Skin of body (tissue), 2 donors: ENCODE data around the gene EPHA6. TPM values are rescaled to one million over a fixed set of nuclear protein-coding genes. Genes with fewer than 3 reads are reported as not detected.
A peak's percentile ranks its signal among the peaks of the same experiment; 100 is the strongest.

Experiments used
- DNase-seq: peaks from one replicate; lab custom pipeline; 2025; lab: John Stamatoyannopoulos, UW
- total RNA-seq: library from RNA; depleted of rRNA; stranded (reverse); fragments of >200 nt; gene quantifications from one replicate; pipeline ENCODE4 v1.2.3, GENCODE V29; 2014

Gene EPHA6
- total RNA-seq, 1 donor from 2014 or later, result 2.2 TPM

DNA sequence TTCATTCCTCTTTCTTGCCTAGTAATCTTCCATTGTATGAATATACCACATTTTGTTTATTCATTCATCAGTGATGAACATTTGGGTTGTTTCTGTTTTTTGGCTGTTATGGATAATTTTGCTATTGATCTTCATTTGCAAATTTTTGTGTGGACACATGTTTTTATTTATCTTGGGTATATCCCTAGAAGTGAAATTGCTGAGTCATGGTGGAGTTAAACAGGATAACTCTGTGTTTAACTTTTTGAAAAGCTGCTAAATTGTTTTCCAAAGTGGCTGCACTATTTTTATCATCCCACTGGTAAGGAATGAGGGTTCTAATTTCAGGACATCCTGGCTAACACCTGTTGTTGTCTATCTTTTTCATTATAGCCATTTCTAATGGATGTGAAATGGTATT lies 875.6 kb downstream of the EPHA6 start:
- DNase-seq, result no peak

DNA sequence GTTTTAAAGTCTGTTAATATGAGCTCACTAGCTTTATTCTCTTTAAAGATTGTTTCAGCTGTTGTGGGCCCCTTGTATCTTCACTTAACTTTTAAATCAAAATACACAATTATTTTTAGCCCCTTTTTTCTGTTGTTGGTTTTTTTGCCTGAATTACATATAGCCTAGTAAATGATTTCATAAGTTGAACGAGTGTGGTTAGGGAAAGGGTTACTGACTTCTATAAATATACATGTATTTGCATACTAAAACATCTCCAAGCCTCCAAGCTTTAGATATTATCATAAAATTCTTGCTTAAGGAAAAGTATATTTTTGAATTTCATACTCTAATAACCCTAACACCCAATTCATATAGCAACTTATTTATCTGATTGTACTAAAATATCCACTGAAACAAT lies 877.0 kb downstream of the EPHA6 start:
- no peak for DNase-seq

DNA sequence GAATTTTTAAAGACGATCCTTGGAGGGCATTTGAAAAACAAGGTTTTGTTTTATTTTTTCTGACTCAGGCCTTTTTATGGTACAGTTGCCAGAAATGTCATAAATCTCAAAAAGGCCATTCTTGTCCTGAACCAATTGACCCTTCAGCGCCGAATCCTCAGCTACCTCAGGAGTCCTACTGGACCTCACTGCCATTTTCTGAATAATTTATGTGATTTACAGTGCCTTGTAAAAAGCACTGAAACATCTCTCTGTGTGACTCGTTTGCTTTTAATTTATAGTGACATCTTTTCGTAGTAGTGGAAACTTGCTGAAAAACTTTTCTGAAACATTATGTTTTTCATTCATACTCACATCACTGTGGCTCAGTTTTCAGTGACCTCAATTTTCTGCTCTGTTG lies 878.0 kb downstream of the EPHA6 start:
- DNase-seq, result no peak

DNA sequence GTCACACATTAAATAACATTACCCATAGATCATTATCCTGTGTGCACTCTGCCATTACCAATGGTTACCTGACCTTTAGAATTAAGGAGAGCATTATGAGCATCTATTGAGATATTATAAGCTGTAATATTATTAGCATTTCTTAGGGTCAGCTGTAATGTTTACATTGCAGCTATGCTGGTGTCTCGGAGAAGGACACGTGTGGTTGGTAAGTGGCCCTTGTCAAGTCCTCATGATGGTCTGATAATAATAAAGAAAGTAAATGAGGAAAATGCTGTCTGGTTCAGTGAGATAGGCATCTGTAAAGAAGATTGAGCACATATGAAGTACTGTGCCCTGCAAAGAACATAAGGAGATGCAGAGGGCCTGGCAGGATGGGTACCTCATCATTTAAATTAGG lies 878.4 kb downstream of the EPHA6 start:
- DNase-seq, result no peak

- no peak for DNase-seq
Measured at GRCh38 chr3:97694876-97695275, 880.5 kb downstream of the EPHA6 start.

DNA sequence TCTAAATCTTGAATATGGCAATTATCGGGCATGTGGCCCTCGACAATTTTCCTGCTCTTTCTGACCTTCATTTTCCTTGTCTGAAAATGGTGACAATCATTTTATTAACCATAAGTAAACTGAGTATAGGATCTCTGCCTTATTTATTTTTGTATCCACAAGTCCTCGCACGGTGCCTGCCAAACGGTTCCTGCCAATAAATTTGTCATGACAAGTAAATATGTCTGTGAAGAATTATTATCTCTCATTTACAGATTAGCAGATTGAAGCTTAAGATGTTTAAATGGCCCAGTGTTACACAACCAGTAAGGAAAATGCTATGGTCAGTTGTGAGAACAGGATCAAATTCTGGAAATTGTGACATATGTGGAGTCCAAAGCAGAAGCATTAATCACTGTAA lies 884.3 kb downstream of the EPHA6 start:
- no peak for DNase-seq

DNA sequence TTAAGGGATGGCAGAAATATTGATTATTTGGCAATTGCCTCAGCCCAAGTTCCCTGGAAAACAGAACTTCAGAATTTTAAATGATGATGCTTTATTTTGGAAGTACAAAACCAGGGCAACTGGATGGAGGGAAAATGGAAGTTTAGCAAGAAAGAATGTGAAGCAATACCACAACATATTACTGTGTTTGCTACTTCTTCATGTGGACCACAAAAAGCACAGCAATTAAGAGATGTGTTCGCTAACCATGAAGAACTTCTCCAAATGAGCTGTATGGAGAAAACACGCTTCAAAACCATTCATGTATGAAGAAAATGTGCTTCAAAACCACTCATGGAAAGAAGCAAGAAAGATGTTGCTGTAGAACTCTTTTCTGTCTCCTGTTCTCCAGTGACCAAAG lies 885.5 kb downstream of the EPHA6 start:
- DNase-seq, result no peak

DNA sequence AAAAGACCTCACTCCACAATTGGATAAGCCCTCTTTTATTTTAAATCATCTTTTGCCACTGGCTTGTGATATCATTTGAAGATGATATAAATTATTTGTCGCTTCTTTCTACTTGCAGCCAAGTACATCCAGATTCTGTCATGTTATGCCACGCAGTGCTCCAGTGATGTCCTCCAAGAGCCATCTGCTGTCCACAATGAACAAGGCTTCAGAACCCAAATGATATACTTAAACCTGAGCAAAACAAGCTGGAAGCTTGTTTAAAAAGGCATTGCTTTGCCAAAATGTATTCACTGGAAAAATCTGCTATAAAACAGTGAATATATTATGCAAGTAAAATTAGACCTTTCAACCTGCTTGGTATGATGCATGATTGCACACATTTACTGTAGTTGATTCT lies 891.4 kb downstream of the EPHA6 start:
- no peak for DNase-seq

GRCh38 chr3:97706226-97706625 lies 891.8 kb downstream of the EPHA6 start:
- DNase-seq, result no peak

DNA sequence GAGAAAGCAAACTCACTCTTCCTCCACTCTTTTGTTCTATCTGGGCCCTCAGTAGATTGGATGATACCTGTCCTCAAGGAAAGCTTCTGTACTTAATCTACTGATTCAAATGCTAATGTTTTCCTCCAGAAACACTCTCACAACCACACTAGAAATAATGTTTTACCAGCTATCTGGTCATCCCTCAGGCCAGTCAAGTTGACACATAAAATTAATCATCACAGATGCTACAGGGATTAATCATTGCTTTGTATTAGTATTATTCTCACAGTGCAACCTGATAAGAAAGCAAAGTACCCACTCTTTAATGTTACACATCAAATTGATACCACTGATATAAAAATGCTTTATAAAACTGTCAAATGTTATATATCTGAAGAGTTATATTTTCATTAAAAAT lies 897.3 kb downstream of the EPHA6 start:
- DNase-seq, result no peak

GRCh38 chr3:97712919-97713318 lies 898.5 kb downstream of the EPHA6 start:
- DNase-seq, result no peak

DNA sequence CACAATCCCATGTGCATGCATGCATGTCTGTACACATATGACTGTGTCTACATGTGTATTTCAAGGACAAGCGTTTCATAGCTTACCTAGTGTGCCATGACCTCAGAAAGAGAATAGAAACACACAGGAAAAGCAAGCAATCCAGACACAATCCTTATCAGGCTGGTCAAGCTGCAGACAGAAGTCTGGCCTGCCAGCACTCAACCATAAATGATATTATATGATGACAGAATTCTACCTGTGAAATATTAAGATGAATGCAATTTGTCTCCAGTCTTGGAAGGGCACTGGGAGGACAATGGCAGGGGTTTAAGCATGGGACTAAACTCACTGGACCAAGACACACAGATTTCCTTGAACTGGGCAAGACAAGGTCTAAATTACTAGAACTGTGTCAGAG lies 899.2 kb downstream of the EPHA6 start:
- DNase-seq, result no peak

DNA sequence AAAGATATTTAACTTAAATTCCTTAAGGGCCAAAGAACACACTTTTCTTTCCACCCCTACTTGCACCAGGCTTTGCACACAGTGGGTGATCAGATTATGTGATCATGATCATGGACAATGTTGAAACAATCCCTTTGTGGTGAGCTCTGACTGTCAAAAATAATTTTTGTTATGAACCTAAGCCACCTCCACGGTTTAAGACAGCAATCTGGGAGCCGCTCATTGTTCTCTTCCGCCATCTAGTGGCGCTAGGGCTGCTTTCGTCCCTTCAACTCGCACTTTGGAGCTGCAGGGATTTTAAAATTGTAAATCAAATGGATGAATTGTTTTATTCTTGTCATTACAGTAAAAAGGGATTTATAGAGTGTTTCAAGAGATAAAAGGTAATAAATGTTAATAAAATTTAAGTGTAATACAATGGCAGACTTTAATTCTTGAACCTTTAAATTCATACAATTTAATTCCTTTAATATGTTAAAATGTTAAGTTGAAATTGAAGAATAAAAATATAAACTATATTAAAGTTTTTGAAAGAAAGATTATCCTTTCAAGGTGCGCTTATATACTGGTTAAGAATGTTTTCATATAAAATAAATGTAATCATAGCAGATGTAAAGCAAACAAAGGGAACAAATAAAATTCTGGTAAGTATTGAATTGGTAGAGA lies 904.9 kb downstream of the EPHA6 start:
- peak; percentile 9 for DNase-seq

DNA sequence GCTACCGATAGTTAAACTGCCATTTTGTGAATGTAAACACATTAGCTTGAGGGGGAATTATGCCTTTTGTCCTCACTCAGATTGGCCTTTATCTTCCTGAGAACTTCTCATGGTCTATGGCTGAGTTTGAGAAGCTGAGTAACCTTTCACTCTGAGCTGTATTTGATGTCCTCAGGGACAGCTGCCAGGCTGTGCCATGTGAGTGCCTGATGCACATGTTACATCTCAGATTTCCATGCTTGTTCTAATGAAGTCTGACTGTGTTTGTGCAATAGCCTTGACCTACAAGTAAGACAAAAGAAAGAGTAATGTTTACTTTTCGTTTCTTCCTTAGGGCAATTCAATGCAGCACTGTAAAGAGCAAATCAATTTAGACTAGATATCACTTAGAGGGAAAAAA lies 906.0 kb downstream of the EPHA6 start:
- no peak for DNase-seq

- no peak for DNase-seq
Measured at GRCh38 chr3:97721446-97721845, 907.1 kb downstream of the EPHA6 start.

- no peak for DNase-seq
Measured at GRCh38 chr3:97736928-97737327, 922.5 kb downstream of the EPHA6 start.

- DNase-seq, result no peak
Measured at GRCh38 chr3:97738761-97739160, 924.4 kb downstream of the EPHA6 start.

GRCh38 chr3:97742036-97742435 lies 927.6 kb downstream of the EPHA6 start:
- no peak for DNase-seq

DNA sequence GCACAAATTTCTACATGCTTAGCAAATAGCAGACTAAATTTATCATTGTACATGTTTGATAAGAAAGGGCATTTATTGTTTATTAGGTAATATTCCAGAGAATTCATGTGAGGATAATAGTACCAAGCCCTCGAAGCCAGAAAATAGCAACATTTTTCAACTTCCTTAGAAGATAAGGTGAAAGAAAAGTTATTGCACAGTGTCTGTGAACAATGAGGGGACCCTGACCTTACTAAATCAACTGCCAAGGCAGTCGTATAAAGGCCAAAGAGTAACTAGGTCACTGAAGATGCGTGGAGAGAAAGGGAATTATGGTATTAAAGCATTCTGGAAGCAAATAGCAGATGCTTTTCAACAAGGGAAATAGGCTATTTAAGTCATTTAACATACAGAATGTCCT lies 929.9 kb downstream of the EPHA6 start:
- no peak for DNase-seq

DNA sequence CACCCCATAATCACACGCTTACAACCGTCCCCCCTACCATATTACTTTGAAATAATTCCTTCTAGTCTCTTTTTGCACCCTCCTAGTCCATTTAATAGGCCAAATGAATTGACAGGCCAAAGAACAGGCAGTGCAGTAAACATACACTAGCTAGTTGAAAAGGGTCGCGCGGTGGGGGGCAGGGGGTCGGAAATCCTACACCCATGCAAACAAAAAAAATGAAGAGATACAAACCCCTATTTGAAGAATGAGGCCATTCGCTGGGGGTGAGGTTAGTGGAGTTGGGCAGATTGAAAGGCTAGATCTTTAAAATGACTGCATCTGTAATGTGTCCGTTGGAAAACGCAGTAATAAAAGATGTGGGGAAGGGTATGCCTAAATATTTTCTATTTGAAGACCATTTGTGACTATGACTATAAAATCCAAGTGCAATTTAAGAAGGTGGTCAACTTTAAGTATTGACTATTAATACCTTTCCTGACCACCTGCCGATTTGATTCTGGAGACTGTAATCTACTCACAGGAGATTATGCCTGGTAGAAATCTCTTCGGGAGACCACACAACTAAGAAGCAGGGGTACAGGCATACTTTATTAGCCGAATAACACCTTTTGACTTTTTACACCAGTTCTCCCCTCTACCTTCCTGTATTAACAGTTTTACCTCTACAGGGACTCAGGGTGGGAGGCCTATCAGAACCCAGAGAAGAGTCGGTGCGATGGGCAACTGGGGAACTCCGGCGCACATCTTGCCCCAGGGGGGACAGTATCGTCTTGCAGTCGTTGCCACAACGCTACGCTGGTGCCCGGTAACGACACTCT lies 949.4 kb downstream of the EPHA6 start:
- no peak for DNase-seq

DNA sequence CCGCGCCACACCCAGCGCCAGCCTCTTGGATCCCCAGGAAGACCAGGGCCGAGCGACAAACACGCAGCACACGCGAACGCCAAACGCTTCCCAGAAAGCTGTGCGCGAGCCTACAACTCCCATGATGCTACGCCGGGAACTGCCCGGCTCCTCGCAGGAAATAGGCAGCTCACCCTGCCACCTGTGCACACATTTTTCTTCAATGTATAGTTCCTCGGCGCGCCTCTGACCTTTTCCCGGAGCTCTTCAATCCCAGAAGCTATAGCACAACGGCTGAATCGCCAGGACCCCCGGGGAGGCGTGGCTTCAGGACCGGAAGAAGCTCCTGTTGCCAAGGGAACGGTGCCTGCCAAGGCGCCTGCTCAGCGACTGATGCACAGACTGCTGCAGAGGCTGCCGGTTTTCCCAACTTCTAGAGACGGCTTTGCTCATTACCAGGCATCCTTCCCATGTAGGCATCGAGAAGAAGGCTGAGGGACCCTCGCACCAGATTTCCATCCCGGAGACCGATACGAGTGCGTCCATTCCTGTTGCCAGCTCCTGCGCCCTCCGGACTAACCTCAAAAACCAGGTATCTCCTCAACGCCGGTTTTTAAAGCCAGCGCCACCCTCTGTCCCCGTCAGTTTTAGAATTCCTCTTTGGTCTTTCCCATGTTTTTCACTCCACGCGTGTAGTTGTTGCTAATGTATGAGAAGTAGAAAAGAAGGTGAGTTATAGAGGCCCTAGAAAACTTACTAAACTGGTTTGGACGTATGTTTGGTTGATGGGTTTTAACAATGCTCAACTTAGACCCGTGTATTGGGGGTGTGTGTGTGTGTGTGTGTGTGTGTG lies 950.2 kb downstream of the EPHA6 start, which contains the start of gene ARL6:
Gene ARL6, plus strand, starts transcription at position 352 of the 832 bp plus-strand sequence. CDS start 3,350 bp downstream, outside the sequence.
- DNase-seq, result peak; percentile 91

DNA sequence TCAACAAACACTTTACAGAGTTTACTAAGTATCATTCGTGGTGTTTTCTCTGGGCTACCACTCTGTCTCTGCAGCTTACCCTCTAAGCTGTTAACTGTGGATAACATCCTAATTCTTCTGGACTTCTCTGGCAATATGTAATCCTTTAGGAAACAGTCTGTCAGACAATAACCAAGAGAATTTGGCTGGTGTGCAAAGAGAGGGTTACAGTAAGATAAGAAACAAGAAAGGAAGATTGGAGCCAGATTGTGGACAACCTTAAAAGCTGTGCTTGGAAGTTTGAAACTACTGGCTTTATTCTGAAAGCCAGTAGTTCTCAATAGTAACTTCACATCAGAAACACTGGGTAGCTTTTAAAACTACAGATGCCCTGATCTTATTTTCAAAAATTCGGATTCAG lies 950.9 kb downstream of the EPHA6 start:
- DNase-seq, result no peak
